Astrocyte of the cerebellum (primary cell): ENCODE measurements around the gene SDHA.

Experiments
- DNase-seq: peaks from one replicate; pipeline ENCODE4 v3.0.0-alpha.2; 2011; ENCODE audit warnings: low read depth
- H3K4me3 ChIP-seq: 2 replicates; pipeline ENCODE4 v1.5.1; 2011; ENCODE audit warnings: mild to moderate bottlenecking, low read depth, low read length, moderate library complexity
- in situ Hi-C: cut with HindIII; loops from 2 replicates; pipeline ENCODE4 v1.10.0; 2017; ENCODE audit warnings: low sequenced_read_pairs
- TF ChIP-seq, protein P1 (sequence below): IDR thresholded peaks from 2 replicates; pipeline ENCODE4 v1.5.1; 2012; ENCODE audit warnings: low read length, low read depth, moderate library complexity, mild to moderate bottlenecking; ENCODE audit errors: missing control alignments

SDHA gene

DNA sequence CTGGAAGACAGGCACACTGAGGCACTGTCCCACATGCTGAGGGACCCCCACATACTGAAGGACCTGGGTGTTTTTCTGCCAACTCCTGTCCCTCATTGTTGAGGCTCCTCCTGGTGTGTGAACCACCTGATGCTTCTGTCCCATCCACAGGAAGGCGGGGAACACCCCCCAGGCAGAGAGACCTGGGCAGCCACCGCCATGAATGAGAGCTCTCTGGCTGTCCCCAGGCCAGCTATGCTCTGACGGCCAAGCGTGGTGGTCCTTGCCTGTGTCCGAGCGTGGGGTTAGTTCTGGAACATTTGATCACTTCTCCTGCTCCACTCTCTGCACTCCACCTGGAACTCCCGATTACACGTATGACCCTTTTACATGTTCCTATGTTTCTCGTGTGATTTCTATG, 38.7 kb upstream of the SDHA start:
- TF ChIP-seq, protein P1, sequence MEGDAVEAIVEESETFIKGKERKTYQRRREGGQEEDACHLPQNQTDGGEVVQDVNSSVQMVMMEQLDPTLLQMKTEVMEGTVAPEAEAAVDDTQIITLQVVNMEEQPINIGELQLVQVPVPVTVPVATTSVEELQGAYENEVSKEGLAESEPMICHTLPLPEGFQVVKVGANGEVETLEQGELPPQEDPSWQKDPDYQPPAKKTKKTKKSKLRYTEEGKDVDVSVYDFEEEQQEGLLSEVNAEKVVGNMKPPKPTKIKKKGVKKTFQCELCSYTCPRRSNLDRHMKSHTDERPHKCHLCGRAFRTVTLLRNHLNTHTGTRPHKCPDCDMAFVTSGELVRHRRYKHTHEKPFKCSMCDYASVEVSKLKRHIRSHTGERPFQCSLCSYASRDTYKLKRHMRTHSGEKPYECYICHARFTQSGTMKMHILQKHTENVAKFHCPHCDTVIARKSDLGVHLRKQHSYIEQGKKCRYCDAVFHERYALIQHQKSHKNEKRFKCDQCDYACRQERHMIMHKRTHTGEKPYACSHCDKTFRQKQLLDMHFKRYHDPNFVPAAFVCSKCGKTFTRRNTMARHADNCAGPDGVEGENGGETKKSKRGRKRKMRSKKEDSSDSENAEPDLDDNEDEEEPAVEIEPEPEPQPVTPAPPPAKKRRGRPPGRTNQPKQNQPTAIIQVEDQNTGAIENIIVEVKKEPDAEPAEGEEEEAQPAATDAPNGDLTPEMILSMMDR = no peak
- in situ Hi-C loops = no loop called here
- no peak for DNase-seq
- no peak overlapping the region for H3K4me3 ChIP-seq

DNA sequence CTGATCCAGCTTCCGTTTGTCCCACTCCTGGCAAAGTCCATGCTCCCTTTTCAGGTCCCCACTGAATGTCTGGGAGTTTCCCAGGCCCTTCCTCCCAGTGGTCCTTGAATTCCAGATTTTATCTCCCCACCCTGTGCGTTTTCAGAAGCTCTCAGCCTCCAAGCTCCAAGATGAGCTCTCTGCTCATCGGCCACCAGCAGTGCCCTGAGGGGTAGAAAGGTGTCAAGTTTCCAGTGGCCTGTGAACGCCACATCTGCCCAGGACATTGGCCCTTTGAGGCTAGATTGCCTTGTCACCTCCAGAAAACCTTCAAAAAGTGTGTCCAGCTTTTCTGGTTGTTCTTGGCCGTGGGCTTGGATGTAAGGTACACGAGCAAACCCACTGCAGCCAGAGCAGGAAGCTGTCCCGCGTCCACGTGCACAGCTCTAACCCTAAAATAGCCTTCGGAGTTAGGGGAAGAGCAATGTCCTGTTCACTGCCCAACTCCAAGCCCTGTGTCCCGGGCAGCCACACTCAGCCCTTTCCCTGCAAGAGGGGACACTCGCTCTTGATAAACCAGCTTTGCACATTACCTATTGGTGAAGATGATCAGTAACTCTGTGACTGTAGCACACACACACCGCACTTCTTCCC, 37.7 kb upstream of the SDHA start:
- no peak for DNase-seq
- TF ChIP-seq, protein P1 = no peak
- in situ Hi-C loops = no loop called here
- H3K4me3 ChIP-seq = no peak overlapping the region

DNA sequence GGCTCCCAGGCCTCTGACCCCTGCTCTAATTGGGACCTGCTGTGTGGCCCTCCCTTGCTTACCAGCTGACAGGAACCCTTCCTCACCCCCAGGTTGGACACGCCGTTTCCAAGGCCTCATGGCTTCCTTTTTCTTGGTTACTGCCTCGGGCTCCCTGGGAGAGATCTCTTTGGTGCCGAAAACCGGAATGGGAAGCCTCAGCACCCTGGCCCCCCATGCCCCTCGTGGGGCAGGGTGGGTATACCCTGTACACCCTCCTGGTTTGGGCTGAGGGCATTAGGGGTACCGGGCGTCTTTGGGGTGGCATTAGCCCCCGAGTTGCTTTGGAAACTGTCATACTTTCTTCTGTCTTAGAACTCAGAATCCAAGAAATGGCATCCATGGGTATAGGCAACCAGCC, 37.0 kb upstream of the SDHA start:
- no peak for DNase-seq
- no peak overlapping the region for H3K4me3 ChIP-seq
- in situ Hi-C loops = no loop called here
- TF ChIP-seq, protein P1 = no peak

DNA sequence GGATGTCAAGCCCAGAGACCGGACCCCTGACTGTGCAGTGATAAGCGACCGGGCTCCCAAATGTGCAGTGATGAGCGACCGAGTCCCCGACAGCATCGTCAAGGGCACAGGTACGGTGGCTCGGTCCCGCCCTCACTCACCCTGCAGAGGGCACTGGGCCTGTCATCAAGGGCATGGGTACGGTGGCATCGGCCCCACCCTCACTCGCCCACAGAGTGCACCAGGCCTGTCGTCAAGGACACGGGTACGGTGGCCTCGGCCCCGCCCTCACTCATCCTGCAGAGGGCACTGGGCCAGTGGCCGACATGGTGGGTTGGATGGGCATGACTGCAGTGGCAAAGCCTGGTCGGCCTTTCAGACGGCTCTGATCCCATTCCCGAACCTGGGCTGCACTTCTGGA, 36.6 kb upstream of the SDHA start:
- TF ChIP-seq, protein P1 = no peak
- DNase-seq = no peak
- in situ Hi-C loops = no loop called here
- H3K4me3 ChIP-seq = no peak overlapping the region

DNA sequence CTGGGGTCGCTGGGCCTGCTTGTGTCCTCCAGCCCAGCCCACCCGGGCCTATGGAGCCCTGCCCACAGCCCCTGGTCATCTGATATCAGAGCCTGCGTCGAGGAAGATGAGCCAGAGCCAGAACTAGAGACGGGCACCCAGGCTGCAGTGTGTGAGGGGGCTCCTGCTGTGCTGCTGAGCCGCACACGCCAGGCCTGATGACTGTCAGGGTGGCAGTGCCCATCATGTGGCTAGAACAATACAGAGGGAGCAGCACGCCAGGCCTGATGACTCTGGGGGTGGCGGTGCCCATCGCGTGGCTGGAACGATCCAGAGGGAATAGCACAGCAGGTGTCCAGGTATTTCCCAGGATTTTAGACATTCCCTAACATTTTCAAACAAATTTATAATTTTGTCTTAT, 36.0 kb upstream of the SDHA start:
- TF ChIP-seq, protein P1 = no peak
- DNase-seq = no peak
- in situ Hi-C loops = no loop called here
- no peak overlapping the region for H3K4me3 ChIP-seq

DNA sequence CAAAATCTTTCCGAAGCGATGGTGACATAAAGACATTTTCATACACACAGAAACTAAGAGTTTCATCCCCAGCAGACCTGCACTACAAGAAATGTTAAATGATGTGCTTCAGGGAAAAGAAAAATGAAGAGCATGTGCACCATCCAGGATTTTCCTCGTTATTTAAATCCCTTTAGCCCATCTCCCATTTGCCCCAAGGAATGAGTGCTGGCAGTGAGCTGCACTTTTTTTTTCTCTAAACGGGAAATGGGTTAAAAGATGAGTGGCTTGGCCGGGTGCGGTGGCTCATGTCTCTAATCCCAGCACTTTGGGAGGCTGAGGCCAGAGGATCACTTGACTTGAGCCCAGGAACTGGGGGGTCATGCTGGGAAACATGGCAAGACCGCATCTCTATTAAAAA, 33.6 kb upstream of the SDHA start:
- DNase-seq = no peak
- no peak overlapping the region for H3K4me3 ChIP-seq
- in situ Hi-C loops = no loop called here
- TF ChIP-seq, protein P1 = no peak
